HT-29 (cell line): ENCODE results near the gene EFR3B. TPM values are rescaled to one million over a fixed set of nuclear protein-coding genes. Genes with fewer than 3 reads are reported as not detected.

Source experiments
- DNase-seq: peaks from one replicate; pipeline ENCODE4 v3.0.0-alpha.2; 2015; ENCODE audit warnings: low spot score
- total RNA-seq: library from RNA; depleted of rRNA; stranded (reverse); fragments of >200 nt; shearing (Covaris generic); gene quantifications from 2 replicates; pipeline ENCODE4 v1.2.3, GENCODE V29; 2014

Gene EFR3B
- total RNA-seq, 1 experiment from 2014 or later = 0.05 TPM

DNA sequence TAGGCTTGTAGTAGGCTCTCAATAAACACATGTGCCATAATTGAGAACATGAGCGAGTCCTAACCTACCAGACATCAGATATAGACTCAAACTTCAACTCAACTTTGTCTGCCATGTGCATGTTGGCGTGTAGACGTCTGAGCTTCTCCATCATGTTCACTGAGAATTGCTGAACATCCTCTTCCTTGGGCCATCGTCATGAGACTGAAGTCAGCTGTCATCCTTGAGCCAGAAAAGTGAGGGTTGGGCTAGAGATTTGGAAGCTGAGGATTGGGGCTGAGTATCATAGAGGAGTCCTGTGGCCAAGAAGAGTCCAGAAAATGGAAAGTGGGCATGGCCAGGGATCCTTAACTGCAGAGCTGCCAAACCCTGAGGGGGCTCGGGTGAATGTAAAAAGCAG lies 7.8 kb upstream of the EFR3B start:
- DNase-seq = no peak

DNA sequence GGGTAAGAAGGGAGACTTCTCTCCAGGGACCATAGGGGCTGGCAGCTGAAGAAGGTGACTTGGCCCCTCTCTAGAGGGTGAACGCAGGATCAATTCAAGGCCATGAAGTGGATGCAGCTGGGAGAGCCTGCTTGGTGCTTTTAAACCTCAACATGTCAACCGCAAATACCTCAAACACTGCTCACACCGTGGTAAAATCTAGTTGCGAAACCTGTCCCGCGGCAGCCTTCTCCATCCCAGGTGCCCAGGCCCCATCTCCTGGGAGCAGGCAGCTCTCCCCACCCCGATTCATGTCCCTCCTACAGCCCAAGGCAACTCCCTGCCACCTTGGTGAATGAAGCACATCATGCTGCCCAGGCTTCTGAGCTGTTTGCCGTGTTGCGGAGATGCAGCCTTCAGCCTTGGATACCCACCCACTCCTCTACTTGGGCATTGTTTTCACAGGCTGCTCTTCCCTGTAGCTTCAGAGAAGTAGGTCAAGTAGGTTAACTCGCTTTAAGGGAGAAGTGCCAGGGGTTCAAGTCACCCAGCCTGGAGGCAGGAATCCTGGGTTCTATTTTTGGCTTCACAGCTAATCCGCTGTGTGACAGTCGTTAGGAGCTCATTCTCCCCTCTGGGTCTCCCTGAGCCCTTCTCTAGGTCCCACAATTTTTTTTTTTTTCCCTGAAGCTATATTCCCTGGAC lies 6.2 kb upstream of the EFR3B start:
- DNase-seq = no peak

DNA sequence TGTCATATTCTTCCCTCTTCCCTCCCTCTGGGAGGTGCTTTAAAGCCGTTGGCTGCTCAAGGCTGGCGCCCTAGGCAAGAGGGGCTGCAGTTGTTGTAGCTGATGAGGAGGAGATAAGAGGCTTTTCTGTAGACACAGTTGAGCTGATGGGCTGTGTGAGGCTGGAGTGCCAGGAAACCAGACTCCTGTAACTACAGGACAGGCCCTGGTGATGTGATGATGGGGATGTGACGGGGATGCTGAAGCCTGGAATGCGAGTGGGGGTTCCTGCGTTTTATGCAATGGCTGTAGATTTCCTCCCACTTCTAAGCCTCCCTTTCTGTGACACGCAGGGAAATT lies 5.7 kb upstream of the EFR3B start:
- no peak for DNase-seq

DNA sequence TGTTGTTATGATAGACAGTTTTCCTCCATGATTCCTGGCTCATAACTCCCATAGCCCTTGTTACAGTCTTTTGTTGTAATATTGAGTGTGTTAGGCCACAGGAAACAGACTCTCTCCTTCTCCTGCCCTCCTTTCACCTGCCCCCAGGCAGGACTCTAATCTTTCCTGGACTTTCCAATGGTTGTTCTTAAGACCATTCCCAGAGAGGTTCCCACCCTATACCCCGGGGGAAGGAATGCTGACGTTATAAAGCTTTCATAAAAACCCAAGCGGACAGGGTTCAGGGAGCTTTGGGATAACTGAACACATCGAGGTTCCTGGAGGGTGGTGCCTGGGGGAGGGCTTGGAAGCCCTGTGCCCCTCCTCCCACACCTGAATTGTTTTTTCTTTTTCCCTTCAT lies 2.8 kb upstream of the EFR3B start:
- DNase-seq = no peak

DNA sequence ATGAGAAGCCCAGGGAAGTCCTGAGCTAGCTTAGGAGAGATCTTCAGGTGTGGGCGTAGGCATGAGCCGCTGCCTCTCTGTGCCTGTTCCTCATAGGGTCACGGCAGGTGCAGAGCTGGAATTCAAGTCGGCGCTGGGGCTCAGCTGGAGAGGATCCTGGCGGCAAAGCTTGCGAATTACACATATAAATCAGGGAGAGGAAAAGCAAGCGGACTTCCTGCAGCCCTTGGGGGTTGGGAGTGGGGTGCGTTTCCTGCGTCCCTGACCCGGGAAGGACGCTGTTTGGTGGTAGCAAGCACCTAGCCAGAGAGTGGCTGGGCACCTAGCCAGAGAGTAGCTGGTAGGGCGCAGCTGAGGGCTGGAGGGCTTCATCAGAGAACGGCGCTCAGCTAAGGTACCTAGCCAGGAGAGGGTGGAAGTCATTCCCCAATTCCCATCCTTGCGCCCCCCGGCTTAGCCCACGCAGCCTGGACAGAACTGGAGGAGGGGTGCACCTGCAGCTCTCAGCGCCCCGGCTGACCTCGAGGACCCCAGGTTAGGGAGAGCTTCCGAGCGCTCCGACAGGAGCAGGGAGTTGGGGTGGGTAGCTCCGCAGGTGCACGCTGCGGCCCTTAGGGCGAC lies 459 bp upstream of the EFR3B start:
- peak; percentile 90 for DNase-seq

DNA sequence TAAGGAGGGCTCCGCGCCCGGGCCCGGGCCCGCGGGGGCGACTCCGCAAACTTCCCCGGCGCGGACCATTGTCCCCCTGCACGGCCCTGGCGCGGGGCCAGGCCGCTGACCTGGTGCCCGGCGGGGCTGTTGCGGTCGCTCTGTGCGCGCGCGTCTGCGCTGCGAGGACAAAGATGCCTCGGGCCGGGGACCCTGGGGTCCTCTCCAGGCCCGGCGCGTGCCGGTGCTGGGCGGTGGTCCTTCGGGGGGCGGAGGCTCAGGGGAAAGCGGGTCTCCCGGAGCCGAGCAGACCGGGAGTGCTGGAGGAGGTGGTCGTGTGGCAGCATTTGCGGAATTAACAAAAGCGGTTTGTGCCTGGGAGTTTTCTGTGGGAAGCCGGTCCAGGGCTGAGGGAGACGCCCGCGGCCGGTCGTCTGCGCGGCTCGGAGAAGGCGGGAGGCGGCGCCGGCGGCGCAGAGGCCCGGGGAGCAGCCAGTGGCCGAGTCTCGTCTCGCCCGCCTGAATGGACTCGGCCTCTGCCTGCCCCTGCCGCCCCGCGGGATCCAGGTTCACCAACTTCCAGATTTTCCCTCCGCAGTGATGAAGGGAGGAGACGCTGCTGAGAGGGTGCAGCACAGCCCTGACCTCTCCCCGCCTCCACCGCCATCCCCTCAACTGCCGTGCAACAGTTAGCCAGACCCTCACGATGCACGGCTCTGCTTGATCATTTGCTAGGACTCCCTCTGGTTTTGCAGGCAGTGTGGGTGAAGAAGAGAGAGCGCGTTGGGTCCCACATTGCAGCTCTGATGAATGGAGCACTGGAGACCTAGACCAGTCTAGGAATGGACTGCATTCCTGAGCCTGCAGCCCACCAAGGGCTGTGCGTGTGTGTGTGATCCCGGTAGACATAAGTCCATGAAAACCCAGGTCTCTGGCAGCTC lies 705 bp downstream of the EFR3B start:
- DNase-seq = peak; percentile 31

DNA sequence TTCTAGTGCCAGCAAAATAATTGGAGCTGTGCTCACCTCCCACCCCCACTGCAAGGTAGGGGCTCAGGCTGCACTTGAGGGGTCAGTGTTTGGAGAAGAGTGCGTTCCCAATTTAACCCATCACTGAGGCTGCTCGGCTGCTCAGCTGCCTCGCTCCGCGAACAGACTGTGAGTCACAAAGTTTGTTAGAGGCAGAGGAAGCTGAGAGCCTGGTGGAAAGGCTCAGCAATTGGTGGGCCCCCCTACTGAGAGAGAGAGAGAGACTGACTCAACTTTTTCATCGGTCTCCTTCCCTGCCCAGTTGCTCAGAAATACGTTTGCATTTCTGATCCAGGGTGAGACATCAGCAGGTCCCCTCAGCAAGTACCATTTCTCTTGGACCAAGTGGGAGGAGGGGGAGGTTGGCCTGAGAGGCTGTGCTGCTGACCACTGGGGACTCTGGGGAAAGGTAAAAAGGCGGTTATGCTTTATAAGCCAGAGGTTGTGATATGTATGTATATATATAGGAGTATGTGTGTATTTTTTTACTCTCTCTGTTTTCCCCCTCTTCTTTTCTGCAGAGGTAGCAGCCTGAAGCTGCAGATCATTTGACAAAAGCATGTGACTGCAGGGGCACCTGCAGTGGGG lies 1.5 kb downstream of the EFR3B start:
- DNase-seq = no peak

DNA sequence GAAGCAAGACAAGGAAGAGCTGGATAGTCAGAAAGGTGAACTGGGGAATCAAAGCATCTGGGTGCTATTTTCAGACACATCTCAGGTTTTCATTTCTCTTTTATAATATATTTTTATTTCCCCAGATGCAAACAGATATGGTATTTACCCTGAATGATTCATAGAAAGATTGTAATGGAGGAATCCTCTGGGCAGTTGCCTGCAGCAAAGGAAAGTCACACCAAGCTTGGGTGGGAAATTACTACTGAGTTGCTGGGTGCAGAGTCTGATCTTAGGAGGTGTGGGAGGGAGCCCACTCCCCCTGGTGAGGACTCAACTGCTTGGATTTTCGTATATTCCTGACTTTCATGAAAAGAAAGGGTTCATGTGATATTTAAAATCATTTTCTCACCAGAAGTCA lies 2.1 kb downstream of the EFR3B start:
- DNase-seq = no peak

DNA sequence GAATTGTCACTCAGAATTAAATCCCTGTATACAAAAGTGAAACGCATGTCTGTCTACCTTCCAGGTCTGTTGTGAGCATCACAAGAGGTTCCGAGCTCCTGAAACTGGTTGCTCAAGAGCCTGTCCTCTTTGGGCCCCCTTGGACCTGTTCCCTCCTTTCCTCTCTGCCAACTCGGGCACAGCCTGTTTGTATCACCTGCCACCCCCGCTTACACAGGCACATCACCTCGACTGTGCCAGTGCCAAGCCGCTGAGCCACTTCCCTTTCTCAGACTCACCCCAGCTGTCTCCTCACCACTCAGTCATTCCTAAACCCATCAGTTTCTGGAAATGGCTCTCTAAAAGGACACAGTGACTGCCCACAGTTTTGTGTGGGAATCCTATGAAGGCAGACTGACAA lies 3.1 kb downstream of the EFR3B start:
- no peak for DNase-seq

DNA sequence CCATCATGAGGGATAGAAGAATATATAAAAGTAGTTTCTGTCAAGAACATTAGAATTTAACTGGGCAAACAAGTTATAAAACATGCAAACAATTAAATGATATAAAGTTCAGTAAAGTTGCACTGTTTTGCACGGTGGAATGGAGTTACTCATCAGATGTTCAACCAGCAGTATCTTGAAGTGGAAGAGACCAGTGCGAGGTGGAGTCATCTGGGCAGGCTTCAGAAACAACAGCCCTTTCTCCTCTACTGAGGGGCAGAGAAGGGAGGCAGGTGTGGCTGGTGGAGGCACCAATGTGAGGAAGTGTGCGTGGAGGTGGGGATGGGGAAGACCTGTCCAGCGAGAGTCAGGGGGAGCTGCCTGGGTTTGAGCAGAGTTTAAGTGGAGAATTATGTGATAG lies 7.5 kb downstream of the EFR3B start:
- no peak for DNase-seq

DNA sequence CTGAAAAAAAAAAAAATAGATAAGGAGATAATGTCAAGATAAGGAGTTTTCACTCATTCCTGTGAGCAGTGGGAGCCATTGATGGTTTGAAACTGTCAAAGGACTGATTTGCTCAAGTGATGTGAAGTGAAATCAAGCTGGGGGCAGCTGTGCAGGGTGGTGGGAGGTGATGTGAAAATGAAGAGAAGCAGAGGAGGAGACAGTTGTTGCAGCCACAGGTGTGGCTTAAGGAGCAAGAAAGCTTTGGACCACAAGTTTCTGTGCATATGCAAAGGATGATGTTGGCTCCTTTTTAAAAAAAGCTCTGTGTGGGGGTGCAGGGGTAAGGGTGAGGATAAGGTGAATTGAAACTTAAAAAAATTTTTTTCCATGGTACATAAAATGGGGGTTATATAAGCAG lies 8.3 kb downstream of the EFR3B start:
- no peak for DNase-seq

DNA sequence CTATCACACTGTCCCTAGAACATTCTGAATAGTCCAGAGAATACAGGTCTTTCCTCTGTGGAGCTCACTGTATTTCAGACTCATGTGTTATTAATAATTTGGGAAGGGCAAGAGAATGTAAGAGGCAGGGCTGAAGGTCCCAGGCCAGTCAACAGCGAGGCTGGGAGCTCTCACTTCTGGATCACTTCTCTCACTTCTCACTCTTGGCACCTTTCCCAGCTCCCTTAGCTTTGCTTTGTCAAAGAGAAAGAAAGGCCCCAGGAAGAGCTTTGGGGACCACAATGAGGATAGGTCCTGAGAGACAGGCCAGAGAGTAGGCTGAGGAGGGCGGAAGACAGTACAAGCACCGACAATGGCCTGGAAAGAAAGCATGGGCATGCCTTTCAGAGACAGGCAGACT lies 11.2 kb downstream of the EFR3B start:
- DNase-seq = no peak

DNA sequence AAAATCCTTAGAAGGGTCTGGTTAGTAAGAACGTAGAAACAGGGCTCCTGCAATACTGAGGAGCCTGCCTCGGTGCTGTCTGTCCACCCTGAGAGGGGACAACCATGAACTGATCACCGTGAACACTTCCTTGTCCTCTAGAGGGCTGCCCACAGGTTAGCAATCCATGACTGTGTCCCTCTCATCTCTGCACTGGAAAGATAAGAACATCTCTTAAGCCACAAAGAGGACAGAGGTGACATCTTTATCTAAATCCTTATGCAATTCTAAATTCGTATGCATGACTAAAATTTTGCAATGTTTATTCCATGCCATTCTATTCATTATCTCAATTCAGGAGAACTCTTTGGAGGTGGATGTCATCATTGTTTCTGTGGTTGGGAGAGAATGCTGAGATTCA lies 12.8 kb downstream of the EFR3B start:
- no peak for DNase-seq

DNA sequence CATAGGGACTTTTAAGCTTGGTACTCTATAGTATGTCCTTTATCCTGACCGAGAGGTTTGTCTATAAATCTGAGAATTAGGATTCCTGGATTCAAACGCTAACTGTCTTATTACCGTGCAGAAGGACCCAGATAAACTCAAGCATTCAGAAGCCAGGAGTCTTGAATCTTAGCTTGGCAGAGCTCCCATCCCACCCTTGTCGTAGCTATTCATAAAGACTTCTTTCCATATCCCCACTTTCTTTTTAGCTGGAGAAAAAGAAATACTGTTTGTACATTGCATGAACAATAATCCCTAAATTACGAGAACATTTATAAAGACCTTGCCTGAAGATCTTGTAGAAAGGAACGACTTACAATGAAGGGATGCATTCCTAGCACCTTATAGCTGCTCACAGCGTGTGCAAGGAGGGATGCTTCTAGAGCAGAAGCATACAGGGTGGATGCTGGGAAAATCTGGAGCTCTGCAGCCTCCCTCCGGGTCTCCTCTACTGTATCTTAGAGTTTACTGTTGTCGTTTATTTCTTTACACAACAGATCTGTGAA lies 13.6 kb downstream of the EFR3B start:
- DNase-seq = no peak

DNA sequence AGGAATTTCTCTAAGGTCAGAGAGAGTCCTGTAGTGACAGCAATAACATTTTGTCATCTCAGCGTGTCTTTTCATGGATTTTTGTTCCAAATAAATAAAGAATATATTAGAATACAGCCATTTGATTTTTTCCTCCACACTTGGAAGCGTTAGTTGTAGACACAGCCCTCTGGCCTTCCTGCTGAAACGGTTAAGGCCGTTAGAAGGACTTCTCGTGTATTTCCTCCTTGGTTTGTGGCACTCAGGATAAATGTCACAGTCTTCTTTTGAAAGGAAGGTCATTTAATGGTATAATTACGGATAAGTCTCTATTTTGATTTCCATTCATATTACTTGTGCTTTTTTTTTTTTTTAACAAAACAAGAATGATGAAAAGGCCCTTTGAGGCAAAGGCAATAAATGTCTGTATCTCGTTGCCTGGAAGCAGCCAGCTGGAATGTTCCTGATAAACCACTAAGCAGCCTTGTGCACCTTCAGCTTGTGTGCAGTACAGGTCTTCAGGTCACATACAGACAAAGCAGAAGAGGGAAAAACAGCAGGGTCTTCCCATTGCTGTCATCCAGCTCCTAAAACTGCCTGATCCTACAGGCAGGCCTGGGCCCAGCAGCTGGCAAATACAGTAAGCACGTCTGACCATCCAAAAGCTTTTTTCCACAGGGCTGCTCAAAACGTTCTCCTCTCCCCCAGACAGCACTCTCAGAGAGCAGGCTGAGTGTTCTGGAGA lies 14.4 kb downstream of the EFR3B start:
- DNase-seq = no peak

DNA sequence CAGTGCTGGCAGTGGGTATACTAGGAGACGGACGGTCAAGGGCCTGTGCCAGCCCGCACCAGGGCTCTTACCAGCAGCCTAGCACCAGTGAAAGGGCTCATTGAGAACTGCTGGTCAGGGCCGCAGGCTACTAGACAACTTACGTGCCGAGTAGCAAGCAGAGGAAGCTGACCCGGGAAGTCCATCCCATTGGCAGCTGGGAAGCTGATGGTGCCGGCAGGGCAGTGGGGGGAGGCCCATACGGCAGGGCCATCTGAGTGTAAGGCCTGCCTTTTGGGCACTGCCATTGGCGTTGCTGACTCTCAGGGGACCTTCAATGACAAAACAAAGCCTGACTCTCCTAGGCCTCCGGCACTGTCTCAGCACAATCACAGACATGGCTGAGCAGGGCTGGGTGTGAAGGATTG lies 20.6 kb downstream of the EFR3B start:
- no peak for DNase-seq

DNA sequence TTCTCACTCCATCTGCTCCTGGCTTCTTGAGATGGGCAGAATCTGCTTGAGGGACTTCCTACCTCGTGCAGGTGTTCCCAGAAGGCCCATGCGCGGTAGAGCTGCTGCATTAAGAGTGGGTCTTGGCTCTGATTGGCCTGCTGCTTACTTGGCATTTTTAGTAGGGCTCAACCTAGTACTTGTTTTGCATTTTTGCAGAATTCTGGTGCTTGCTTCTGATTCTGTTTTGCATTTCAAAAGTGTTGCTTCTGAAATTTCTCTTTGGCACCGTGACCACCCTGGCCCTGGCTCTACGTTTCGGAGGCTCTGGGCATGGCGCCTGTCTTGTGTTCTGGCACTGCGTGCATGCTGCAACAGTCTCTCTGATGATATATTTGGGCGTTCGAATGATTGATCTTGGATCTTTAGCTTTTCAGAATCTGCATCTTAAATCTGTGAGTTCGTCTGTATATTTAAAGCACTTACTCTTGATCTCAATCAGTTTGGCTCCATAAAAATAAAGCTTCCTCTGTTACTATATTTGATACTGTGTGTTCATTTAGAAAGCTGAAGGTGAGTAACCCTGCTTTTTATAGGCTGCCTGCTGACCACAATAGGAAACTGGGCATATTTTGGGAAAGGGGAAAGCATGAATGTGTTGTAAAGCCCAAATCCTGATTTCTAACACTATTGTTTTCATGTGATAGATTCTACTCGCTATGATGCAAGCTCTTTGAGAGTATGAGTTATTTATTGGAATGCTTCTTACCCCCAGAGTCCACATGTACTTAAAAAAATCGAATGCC lies 22.2 kb downstream of the EFR3B start:
- no peak for DNase-seq

DNA sequence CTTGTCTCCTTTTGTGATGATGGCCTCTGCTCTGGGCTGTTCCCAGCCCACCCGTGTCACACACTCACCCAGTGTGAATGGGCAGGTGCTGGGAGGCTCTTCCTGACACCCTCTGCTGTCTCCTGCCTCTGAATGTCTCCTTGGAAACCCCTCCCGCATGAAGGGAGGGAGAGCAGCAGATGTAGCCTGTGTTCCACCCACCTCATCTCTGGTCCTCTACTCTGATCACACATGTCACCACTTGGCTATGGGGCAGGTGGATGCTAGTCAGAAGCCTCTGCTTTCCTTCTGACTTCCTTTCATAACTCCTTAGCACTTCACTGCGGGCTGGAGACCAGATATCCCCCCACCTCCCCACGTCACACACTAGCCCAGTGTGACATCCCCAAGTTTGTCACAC lies 23.9 kb downstream of the EFR3B start:
- DNase-seq = no peak

DNA sequence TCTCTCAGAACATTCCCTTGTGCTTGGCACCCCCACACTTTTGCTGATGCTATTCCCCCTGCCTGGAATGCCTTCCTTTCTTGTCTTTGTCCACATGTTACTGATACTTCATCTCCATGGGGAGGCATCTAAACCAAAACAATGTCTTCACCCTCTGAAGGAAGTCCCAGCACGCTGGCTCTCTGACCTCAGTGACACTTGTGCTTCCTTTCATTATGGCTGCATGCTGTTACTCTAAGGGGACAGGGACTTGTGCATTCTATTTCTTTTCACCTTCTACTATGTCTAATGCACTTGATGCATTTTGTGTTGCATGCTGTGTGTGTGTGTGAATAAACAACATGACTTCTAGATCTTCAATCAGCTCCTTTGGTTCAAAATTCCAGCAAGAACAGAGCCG lies 24.6 kb downstream of the EFR3B start:
- no peak for DNase-seq

DNA sequence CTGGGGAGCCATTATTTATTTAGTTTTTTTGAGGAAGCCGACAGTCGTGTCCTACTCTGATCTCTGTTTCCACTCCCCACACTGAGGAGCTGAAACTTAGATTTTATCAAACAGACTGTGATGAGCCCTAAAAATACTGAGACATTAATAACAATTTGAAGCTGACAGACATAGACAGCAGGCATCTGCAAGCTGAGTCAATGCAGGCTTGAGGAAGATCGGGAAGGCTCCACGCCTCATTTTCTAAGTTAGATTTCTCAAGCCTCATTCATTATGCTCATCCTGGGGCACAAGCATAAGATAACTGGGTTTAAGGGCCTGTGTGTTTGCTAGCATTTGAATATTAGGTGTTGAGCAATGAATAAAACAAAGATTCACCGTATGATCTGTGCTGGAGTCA lies 26.3 kb downstream of the EFR3B start:
- no peak for DNase-seq

DNA sequence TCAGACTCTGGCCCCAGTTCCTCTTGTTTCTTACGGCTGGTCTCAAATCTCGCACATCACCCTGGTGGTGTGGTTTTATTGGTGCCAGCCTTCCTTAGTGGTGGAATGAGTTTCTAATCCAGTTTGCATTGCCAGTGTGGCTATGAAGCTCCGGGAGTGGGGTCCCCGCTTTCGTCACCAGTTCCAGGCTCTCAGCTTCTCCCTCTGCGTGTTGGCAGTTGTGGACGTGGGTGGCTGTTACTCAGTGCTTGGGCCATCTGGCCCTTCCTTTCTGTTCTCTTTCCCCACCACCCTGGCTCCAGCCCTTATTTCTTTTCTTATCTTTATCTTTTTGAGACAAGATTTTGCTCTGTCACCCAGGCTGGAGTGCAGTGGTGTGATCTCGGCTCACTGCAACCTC lies 30.1 kb downstream of the EFR3B start:
- DNase-seq = no peak
